Mesothelial cell of epicardium (in vitro differentiated cells): Measurements from ENCODE around the gene THBS3. TPM values are rescaled to one million over a fixed set of nuclear protein-coding genes. Genes with fewer than 3 reads are reported as not detected.
"Not testable (repeated sequence)": the region's sequence is repeated elsewhere in the genome, so short reads cannot be mapped to it uniquely, and the experiment has no call there.

Source experiments
- DNase-seq, 2 experiments: peaks; one replicate each; pipeline ENCODE4 v3.0.0; 2021; ENCODE audit warnings: low spot score in 2 of 2; ENCODE audit not compliant: unreplicated experiment in 2 of 2
- H3K27ac Mint-ChIP-seq: 2 replicates; pipeline ENCODE4 v1.8.0; 2021; ENCODE audit warnings: mixed read lengths
- H3K27me3 Mint-ChIP-seq: 2 replicates; pipeline ENCODE4 v1.8.0; 2021; ENCODE audit warnings: low read depth, mixed read lengths
- H3K36me3 Mint-ChIP-seq: 2 replicates; pipeline ENCODE4 v1.8.0; 2021; ENCODE audit warnings: mixed read lengths
- H3K4me1 Mint-ChIP-seq: 2 replicates; pipeline ENCODE4 v1.8.0; 2021; ENCODE audit warnings: mixed read lengths
- H3K4me3 Mint-ChIP-seq: 2 replicates; pipeline ENCODE4 v1.8.0; 2021; ENCODE audit warnings: mild to moderate bottlenecking, moderate library complexity, mixed read lengths
- H3K9me3 Mint-ChIP-seq: 2 replicates; pipeline ENCODE4 v1.8.0; 2021; ENCODE audit warnings: mixed read lengths
- CTCF ChIP-seq: fragments of 200-600 bp; sonication (generic); IDR thresholded peaks from one replicate; pipeline ENCODE4 v1.5.0; 2021; ENCODE audit warnings: antibody characterized with exemption; ENCODE audit not compliant: unreplicated experiment
- total RNA-seq: library from RNA; stranded (reverse); gene quantifications from 3 replicates; pipeline ENCODE4 v1.2.1, GENCODE V29; 2021

THBS3 gene
- total RNA-seq, 1 donor from 2014 or later = 54.0 TPM

GRCh38 chr1:155219592-155220031 is 11.9 kb upstream of the THBS3 start:
- peak overlapping the region; percentile 43 for H3K27ac Mint-ChIP-seq
- H3K9me3 Mint-ChIP-seq = no peaks in the 10 kb centered on the region
- DNase-seq = no peak
- H3K36me3 Mint-ChIP-seq = peaks cover 2% of the 10 kb centered on the region
- peaks cover 22% of the 10 kb centered on the region for H3K4me1 Mint-ChIP-seq
- TF ChIP-seq CTCF = no peak
- H3K27me3 Mint-ChIP-seq = no peaks in the 10 kb centered on the region
- peak overlapping the region; percentile 47 for H3K4me3 Mint-ChIP-seq

DNA sequence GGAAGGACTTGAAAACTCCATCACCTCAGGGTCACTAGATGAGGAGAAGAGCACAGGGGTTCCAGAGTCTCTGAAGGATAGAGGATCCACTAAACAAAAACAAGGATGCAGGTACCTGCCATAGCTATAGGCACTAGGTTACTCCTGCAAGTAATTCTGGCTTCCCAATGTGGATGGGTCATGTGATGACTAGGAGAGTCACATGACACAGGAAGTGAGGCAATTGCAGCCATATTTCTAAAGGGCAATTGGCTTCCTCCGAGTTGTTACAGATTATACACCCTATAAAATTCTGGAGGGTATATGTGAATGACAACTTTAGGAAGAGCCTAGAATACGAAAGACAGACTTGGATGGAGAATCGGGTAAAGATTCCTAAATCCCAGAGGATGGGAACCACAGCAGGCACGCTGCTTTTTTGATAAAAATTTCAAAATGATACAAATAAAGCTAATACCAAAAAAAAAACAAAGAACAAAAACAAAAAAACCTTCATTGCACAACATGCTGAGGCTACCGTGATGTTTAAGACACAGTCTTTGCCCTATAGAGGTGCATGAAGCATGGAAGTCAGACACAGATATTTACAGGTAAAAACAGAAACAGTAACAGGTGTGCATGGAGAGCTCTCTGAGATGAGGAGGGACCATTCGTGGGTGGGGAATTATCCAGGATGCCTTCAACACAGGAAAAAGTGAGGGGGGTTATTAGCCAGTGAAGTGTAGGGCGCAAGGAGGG is 11.3 kb upstream of the THBS3 start:
- no peak for DNase-seq
- peak overlapping the region; percentile 47 for H3K4me3 Mint-ChIP-seq
- TF ChIP-seq CTCF = no peak
- H3K36me3 Mint-ChIP-seq = peaks cover 2% of the 10 kb centered on the region
- H3K9me3 Mint-ChIP-seq = no peaks in the 10 kb centered on the region
- H3K27me3 Mint-ChIP-seq = no peaks in the 10 kb centered on the region
- H3K27ac Mint-ChIP-seq = peak overlapping the region; percentile 43
- peaks cover 16% of the 10 kb centered on the region for H3K4me1 Mint-ChIP-seq

- H3K4me3 Mint-ChIP-seq, DNase-seq, H3K36me3 Mint-ChIP-seq, H3K9me3 Mint-ChIP-seq, H3K27ac Mint-ChIP-seq, H3K27me3 Mint-ChIP-seq: not testable (repeated sequence)
- H3K4me1 Mint-ChIP-seq = peaks cover 18% of the 10 kb centered on the region
Observed at GRCh38 chr1:155214702-155215101, 7.0 kb upstream of the THBS3 start.

- not testable (repeated sequence) for H3K4me3 Mint-ChIP-seq, H3K27ac Mint-ChIP-seq, H3K9me3 Mint-ChIP-seq, H3K27me3 Mint-ChIP-seq, H3K36me3 Mint-ChIP-seq, DNase-seq
- H3K4me1 Mint-ChIP-seq = peaks cover 20% of the 10 kb centered on the region
Observed at GRCh38 chr1:155212051-155212440, 4.3 kb upstream of the THBS3 start.

DNA sequence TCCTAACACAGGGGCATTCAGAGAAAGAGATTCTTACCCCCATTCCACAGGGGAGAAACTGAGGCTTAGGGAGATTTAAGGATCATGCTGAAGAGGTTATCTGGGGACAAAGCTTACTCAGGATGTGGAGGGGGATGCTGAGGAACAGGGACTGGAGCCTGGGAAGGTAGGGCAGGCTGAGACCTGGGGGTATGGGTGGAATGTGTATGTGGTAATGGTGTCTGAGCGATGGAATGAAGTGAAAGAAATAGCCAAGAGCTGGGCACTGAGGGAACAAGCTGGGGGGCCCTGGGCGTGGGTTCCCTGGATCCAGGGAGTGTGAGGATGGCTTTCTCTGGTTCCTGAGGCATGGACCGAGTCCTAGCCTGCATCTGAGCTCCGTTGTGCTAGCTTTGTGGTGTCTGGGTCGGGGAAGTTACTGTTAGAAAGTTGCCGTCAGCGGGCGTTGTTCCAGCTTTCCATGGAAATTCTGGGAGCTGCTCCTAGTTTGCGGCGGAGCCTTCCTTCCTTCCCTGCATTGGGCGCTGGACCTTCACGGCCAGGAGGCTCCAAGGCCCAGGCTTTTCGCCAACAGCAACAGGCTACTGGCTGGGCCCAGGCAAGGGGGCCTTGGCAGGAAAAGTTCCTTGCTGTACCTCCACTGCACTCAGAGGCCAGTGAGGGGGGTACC is 3.8 kb upstream of the THBS3 start:
- not testable (repeated sequence) for H3K27ac Mint-ChIP-seq, DNase-seq, H3K9me3 Mint-ChIP-seq, H3K4me3 Mint-ChIP-seq, H3K36me3 Mint-ChIP-seq, H3K27me3 Mint-ChIP-seq
- peaks cover 24% of the 10 kb centered on the region for H3K4me1 Mint-ChIP-seq

DNA sequence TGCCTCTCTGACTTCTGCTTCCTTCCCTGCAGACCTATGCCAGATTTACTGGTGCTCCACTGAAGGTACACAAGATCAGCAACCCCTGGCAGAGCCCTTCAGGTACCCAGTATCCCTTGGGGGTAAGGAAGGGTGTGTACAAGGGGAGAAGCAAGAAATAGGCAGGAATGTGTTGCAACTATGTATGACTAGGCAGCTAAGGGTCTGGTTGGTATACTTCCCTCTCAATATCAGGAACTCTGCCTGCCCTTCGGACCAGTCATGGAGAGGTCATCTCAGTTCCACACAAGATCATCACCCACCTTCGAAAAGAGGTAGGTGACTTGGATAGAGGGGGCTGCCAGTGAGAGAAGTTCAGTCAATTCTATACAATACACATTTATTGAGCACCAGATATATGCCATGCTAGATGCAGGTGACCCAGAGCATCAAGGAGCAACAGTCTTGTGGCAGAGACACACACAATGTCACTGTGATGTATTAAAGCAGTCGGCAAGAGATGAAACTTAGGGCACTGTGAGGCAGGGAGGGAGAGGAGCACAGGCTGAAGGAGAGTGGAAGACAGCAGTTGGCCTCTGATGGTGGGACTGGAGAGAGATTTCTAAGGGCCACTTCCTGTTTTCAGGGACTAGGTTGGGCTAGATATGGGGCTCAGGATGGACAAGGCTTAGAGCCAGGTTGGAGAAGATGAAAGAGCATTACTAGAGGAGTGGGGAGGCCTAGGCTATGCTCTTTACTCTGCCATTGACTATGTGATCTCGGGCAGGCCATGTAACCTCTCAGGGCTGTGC is 2.8 kb upstream of the THBS3 start:
- Mint-ChIP-seq H3K27ac (no peak overlapping the region), H3K4me1 (peaks cover 24% of the 10 kb centered on the region)
- no peak for TF ChIP-seq CTCF

GRCh38 chr1:155209312-155209721 is 1.6 kb upstream of the THBS3 start:
- TF ChIP-seq CTCF = no peak
- H3K36me3 Mint-ChIP-seq = peaks cover 2% of the 10 kb centered on the region
- DNase-seq = no peak
- peaks cover 24% of the 10 kb centered on the region for H3K4me1 Mint-ChIP-seq
- peak overlapping the region; percentile 90 for H3K27ac Mint-ChIP-seq
- H3K9me3 Mint-ChIP-seq = no peaks in the 10 kb centered on the region
- no peaks in the 10 kb centered on the region for H3K27me3 Mint-ChIP-seq
- peak overlapping the region; percentile 82 for H3K4me3 Mint-ChIP-seq

More for the DNA sequence above, 2.8 kb upstream of the THBS3 start:
- no peak for DNase-seq
- Mint-ChIP-seq H3K36me3 (peaks cover 4% of the 10 kb centered on the region), H3K9me3 (no peaks in the 10 kb centered on the region), H3K27me3 (no peaks in the 10 kb centered on the region), H3K4me3 (peak overlapping the region; percentile 34)
